NCI-H187 (cell line): ENCODE measurements around the gene B3GAT1.

Experiments used
- DNase-seq, 2 experiments: peaks; one replicate each; lab custom pipeline; 2025; lab: John Stamatoyannopoulos, UW

The B3GAT1 gene

GRCh38 chr11:134409552-134410429 is 2.3 kb downstream of the B3GAT1 start:
- no peak for DNase-seq

- no peak for DNase-seq
Observed at GRCh38 chr11:134407923-134408322, 4.1 kb downstream of the B3GAT1 start.

DNA sequence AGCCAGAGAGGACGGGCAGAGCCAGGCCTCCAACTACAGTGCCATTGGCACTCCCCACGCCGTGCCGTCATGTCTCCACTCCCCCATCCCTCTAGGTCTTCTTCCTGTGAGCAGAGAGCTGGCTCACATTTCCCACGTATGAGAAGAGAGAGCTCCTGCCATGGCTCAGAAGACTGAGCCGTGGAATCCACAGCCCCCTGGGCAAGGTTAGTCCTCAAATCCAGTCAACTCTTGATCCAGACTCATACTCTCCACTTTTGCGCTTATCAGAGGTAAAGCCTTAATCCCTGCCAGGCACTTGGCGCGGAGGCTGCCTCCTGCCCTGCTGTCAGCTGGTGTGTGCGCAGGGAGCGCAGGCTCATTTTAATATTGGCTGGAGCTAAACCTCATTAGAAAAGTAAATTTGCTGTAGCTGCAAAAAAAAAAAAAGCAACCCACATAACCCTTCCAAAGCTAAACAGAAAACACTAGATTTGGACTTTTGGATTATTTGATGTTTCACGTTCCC is 4.7 kb downstream of the B3GAT1 start:
- DNase-seq = no peak

DNA sequence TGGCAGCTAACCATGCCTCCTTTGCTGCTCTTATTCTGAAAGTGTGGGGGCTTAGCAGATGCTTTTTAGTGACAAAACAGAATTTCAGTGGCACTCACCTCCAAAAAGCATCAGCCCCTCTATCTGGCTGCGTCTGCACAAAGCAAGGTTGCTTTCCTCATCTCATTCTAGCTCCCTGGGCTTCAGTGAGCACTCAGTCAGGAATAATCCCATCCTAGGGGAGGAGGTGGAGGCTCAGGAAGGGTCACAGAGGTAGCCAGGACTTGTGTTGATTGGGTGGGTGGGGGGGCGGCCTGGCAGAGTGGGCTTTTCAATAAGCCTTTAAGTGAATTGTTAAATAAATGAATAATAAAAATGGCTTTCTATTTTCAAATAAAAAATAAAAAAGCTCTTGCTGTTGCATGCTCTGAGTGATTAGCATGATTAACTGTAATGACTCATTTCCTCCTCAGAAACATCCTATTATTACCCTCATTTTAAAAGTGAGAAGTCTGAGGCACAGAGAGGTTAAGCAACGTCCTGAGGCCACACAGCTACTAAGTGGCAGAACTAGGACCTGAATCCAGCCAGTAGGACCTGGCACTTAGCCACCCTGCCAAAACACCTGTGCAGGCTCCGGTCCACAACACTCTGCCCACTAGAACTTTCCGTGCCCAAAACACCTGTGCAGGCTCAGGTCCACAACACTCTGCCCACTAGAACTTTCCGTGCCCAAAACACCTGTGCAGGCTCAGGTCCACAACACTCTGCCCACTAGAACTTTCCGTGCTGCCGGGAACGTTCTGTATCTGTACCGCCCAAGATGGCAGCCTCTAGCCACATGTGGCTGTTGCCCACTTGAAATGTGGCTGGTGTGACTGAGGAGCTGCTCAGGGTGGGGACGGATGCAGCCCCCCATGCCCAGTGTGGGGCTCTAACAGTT is 5.5 kb downstream of the B3GAT1 start:
- no peak for DNase-seq

GRCh38 chr11:134405841-134406240 is 6.2 kb downstream of the B3GAT1 start:
- DNase-seq = no peak

DNA sequence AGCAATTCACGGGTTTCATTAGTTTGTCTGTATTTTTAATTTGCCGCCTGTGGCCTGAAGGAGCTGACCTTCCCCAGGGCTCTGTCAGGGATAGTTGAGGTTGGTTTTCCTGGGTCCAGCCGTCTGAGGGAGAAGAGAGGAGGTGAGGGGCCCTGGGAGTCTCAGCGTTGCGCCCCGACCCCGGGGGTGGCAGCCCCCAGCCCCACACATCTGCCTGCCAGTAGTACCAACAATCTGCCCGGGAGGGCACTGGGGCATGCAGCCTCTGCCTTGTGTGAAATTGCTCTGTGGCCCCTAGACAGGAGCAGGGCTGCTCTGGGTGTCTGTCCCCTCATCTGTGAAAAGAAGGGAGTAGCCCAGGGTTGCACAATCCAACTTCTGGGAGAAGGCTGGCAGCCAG is 6.6 kb downstream of the B3GAT1 start:
- no peak for DNase-seq

DNA sequence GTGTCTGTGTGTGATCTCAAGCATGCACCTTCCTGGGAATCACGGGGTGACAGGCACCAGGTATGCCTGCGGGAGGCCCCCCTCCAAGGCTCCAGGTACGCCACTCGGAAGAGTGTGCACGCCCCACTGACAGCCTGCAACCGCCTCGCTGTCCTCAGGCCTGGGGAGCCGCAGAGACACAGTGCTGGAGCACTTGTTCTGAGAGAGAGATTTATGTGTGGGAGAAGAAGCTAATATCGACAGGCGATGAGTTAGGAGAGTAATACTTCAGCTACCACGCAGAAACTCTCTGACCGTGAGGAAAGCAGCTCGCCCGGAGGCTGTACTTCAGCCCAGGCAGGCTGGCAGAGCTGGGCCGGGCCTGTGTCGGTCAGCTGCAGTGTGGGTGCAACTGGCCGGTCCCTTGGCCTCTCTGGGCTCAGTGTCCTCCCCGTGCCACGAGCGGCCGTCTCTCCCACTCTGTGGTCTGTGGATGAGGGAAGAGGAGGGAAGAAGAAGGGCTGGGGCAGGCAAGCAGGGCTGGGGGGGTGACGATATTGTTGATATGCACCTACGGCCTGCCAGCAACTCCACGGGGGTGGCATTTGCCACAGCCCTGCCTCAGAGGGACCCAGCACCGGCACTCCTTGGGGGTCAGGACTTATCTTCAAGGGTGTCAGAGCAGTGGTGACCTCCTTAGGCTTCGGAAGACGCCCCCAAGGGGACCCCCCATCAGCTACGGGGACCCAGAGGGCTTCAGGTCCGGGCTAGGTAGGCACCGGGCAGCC is 7.3 kb downstream of the B3GAT1 start:
- DNase-seq = no peak

DNA sequence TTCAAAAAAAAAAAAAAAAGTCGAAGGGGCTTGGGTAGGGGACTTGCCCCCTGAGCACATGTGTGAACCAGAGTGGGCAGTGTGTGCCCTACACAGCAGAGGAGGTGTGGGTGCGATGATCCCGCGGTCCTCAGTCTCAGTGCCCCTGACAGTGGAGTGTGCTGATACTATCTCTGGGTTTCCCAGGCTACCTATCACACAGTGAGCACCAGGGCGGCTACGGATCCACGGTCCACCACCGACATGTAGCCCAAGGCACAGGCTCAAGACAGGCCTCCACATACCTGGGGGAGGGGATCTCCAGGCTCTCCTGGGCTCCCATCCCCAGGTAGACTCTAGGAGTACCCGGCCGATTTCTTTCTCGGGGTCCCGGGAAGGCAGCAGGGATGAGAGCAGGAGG is 9.1 kb downstream of the B3GAT1 start:
- no peak for DNase-seq

- no peak for DNase-seq
Observed at GRCh38 chr11:134401825-134402809, 9.9 kb downstream of the B3GAT1 start.

DNA sequence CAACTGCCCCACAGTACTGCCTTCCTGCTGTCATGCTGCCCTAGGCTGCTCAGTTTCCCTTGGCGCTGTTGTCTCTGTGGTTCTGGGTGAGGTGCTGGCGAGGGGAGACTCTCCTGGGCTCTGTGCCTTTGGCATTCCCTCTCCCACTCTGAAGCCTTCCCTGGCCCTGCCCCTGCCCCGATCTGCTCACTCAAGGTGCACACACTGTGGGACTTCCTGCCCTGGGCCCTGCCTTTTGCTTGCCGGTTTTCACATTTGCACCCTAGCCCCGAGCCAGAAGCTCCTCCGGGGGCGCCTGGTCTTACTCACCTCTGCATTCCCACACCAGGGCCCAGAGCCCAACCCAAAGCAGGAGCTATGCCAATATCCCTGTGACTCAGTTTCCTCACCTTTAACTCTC is 12.0 kb downstream of the B3GAT1 start:
- no peak for DNase-seq

- no peak for DNase-seq
Observed at GRCh38 chr11:134399293-134399654, 12.8 kb downstream of the B3GAT1 start.

- DNase-seq = no peak
Observed at GRCh38 chr11:134398644-134399292, 13.3 kb downstream of the B3GAT1 start.

GRCh38 chr11:134398079-134398444 is 14.0 kb downstream of the B3GAT1 start:
- no peak for DNase-seq

GRCh38 chr11:134397304-134398078 is 14.6 kb downstream of the B3GAT1 start:
- DNase-seq = no peak

DNA sequence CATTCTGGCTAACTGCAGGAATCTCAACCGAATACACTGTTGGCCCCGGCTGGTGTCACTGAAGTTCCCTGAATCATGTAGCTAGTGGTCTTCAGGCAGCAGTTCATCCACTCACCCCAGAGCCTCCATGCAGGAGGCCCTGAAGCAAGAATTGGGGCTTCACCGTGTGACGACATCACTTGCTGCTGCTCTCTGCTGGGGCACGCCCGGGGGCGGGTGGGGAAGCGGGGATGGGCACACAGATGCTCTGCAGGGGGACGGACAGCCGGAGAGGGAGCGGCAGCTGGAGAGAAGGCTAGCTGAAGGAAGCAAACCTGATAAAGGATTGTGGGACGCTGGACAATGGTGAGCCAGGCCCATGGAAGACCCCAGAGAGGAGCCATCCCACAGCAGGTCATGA is 17.0 kb downstream of the B3GAT1 start:
- DNase-seq = no peak

DNA sequence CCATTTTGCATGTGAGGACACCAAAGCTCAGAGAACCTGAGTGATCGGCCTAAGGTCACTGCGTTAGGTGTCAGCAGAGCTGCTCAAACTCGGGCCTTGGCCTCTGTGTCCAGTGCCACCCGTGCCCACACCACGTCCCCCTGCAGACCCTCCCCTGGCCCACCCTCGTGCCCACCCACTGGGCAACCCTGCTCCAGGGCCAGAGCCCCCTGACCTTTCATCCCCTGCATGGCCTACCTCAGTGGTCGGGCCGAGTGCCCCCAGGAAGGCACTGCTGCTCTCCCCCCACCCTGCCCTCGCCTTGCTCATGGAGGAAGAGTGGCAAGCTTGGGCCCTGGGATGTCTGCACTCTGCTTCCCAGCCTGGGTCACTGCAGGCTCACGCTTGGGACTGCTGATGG is 17.7 kb downstream of the B3GAT1 start:
- DNase-seq = no peak

DNA sequence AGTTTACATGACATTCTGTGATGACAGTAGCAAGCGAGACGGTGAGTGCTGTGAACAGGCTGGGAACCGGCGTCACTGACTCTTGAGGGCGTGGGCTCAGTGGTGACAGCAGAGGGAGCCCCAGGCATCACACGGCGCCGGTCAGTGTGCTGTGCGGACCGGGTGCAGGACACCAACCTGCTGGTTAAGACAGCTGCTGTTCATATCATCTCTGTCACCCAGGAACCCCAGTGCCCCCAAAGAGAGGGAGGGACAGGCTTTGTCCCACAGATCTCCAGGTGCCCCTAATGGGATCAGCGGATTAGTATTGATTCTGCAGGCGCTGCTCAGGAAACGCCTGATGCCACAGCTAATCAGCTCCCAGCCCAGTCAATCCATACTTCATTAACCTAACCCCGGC is 18.4 kb downstream of the B3GAT1 start:
- DNase-seq = no peak

DNA sequence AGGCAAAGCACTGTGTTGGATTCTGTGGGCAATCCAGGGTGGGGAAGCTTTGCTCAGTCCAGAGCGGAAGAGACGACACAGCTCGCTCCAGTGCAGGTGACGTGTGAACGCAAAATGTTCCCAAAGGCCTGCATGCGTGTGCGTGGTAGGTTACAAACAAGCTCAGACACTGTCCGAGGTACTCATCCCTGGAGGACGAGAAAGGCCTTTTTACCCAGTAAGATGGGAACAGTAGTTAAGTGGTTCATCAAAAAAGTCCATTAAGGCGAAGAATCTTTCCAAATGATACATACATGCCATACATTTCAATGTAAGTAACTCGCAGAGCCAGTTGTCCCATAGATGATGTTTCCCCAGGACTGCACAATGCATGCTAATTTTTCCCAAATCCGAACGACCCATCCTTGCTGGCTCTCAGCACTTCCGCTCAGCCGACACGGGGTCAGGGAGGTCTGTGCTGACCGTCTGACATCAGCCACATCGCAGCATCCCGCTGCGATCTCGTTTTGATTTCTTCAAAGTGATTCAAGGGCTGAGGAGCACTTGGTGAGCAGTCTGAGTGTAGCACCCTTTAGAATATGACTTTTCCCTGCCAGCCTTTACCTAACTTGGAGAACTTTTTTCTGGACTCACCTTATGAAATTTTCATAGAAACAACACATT is 19.0 kb downstream of the B3GAT1 start:
- no peak for DNase-seq

- no peak for DNase-seq
Observed at GRCh38 chr11:134391656-134392055, 20.4 kb downstream of the B3GAT1 start.
